T-cell (primary cell): Measurements from ENCODE around the gene DCN. TPM values are rescaled to one million over a fixed set of nuclear protein-coding genes. Genes with fewer than 3 reads are reported as not detected.

Source experiments
- ATAC-seq, 4 experiments: fragments of 200-7000 bp in 3 of 4; fragments of 150-1000 bp in 1 of 4; cut with Tn5 transposase; replicated peaks in 1 of 4; 1 replicate in 3 of 4; 2 replicates in 1 of 4; pipeline ENCODE4 v1.10.0; 2021; ENCODE audit warnings: moderate library complexity in 3 of 4, mild to moderate bottlenecking in 2 of 4, moderate number of reproducible peaks in 1 of 4
- CTCF ChIA-PET, 2 donors: fragments of 300-600 bp; sonication (Branson Sonifier 250); formaldehyde crosslinking; loops; one replicate each; lab custom pipeline; 2022; ENCODE audit warnings: antibody characterized with exemption in 2 of 2; lab: Charles Lee
- POLR2A ChIA-PET, 2 donors: fragments of 300-600 bp; sonication (Branson Sonifier 250); formaldehyde crosslinking; loops; one replicate each; lab custom pipeline; 2022; ENCODE audit warnings: antibody characterized with exemption in 2 of 2; lab: Charles Lee
- DNase-seq, 35 experiments: peaks; one replicate each; pipeline versions ENCODE4 v3.0.0 to v3.0.0-alpha.2; 2013 to 2023
- H3K27ac ChIP-seq: one replicate; pipeline ENCODE4 v1.5.1; 2013; ENCODE audit warnings: low read length
- H3K27me3 ChIP-seq, 2 experiments: replicated peaks in 1 of 2; 1 replicate in 1 of 2; 2 replicates in 1 of 2; pipeline versions ENCODE4 v1.6.1 to v1.7.0; 2013; ENCODE audit warnings: low read length in 1 of 2, mixed read lengths in 1 of 2; ENCODE audit not compliant: control insufficient read depth in 2 of 2, insufficient read depth in 2 of 2; ENCODE audit errors: extremely low read depth in 1 of 2
- H3K36me3 ChIP-seq, 2 donors: 1 replicate in 1 of 2; 2 replicates in 1 of 2; pipeline versions ENCODE4 v1.6.1 to v1.7.0; 2013; ENCODE audit warnings: low read length in 1 of 2; ENCODE audit not compliant: control insufficient read depth in 2 of 2, insufficient read depth in 1 of 2; ENCODE audit errors: extremely low read depth in 1 of 2
- H3K4me1 ChIP-seq, 2 experiments: 1 replicate in 1 of 2; 2 replicates in 1 of 2; pipeline versions ENCODE4 v1.6.1 to v1.7.0; 2013; ENCODE audit warnings: low read length in 2 of 2, mixed read lengths in 1 of 2; ENCODE audit not compliant: insufficient read depth in 2 of 2, control insufficient read depth in 1 of 2; ENCODE audit errors: extremely low read depth in 1 of 2
- H3K4me3 ChIP-seq, 2 donors: 1 replicate in 1 of 2; 2 replicates in 1 of 2; pipeline versions ENCODE4 v1.5.1 to v1.7.0; 2013; ENCODE audit warnings: mild to moderate bottlenecking in 2 of 2, low read length in 1 of 2, moderate library complexity in 1 of 2; ENCODE audit not compliant: control insufficient read depth in 1 of 2; ENCODE audit errors: extremely low read depth in 1 of 2
- H3K9me3 ChIP-seq: 2 replicates; pipeline ENCODE4 v1.7.0; 2013
- H3K27ac Mint-ChIP-seq, 2 donors: one replicate each; pipeline ENCODE4 v1.8.0; 2020 to 2021; ENCODE audit warnings: mild to moderate bottlenecking in 2 of 2, mixed read lengths in 2 of 2
- H3K27me3 Mint-ChIP-seq, 2 donors: one replicate each; pipeline ENCODE4 v1.8.0; 2021 to 2022; ENCODE audit warnings: mixed read lengths in 2 of 2
- H3K36me3 Mint-ChIP-seq: one replicate; pipeline ENCODE4 v1.8.0; 2021; ENCODE audit warnings: mixed read lengths
- H3K4me1 Mint-ChIP-seq, 3 donors: one replicate each; pipeline ENCODE4 v1.8.0; 2020 to 2022; ENCODE audit warnings: mixed read lengths in 3 of 3, mild to moderate bottlenecking in 1 of 3
- H3K4me3 Mint-ChIP-seq, 3 donors: one replicate each; pipeline ENCODE4 v1.8.0; 2020 to 2022; ENCODE audit warnings: mild to moderate bottlenecking in 3 of 3, mixed read lengths in 3 of 3, moderate library complexity in 3 of 3
- H3K9me3 Mint-ChIP-seq, 3 donors: one replicate each; pipeline ENCODE4 v1.8.0; 2020 to 2022; ENCODE audit warnings: mixed read lengths in 3 of 3
- WGBS: methylation state at CpG from one replicate; pipeline ENCODE4 v1.1.5; 2013; ENCODE audit warnings: missing lambda C conversion rate; ENCODE audit not compliant: insufficient coverage; 5-methylcytosine and 5-hydroxymethylcytosine counted together
- total RNA-seq, 35 experiments: library from RNA in 6 of 35; stranded (reverse) in 6 of 35; fragments of 120-200 nt in 1 of 35; gene quantifications; one replicate each; pipeline versions ENCODE4 v1.2.1 to v1.2.4 and lab custom pipeline; 2013 to 2026

The DCN gene
- total RNA-seq, 5 donors from 2014 or later (not counting 1 experiment from before 2014, with no cell fraction given): 3.4 to 6.9 (median 6.8) TPM; not detected in 2

DNA sequence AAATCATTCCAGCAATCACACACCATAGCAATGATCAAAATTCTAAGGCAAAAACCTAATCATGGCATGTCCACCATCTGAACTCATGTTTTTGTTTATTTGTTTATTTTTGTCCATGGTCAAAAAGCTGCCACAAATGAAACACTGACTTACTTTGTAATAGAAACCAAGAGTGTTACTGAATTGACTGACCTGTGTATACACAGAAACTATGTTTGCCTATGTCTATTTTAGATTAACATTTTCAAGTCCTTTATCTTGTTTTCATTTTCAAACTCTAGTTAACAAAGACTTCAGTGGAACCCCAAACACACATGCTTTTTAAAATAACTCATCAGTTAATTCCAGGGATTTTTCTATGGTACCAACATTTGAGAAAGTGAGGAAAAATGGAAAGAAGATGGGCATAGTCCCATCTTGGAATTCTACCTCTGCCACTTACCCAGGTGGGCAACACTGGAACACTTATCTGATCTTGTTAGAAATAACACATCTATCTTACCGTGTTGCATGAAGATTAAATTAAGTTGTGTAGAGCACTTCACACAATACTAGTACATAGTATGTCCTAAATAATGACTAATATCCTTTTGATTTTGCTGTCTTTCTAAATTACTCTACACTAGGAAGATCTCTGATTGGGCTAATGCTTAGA is 77.7 kb downstream of the DCN start:
- ATAC-seq (no peak), DNase-seq (no peak)
- H3K4me3 ChIP-seq: no peak overlapping the region
- H3K27ac ChIP-seq: no peak overlapping the region
- POLR2A ChIA-PET: no interaction called here
- Mint-ChIP-seq H3K27ac (no peak overlapping the region), H3K9me3 (no peaks in the 10 kb centered on the region), H3K27me3 (peaks cover 0 to 8% of the 10 kb centered on the region in 2 donors), H3K4me1 (no peaks in the 10 kb centered on the region), H3K4me3 (no peak overlapping the region), H3K36me3 (no peaks in the 10 kb centered on the region)
- H3K9me3 ChIP-seq: no peaks in the 10 kb centered on the region
- no CpG with 5 or more reads among the region's 1 CpG for WGBS
- no peaks in the 10 kb centered on the region for H3K36me3 ChIP-seq
- H3K4me1 ChIP-seq: no peaks in the 10 kb centered on the region
- no peaks in the 10 kb centered on the region for H3K27me3 ChIP-seq
- CTCF ChIA-PET: no interaction called here

DNA sequence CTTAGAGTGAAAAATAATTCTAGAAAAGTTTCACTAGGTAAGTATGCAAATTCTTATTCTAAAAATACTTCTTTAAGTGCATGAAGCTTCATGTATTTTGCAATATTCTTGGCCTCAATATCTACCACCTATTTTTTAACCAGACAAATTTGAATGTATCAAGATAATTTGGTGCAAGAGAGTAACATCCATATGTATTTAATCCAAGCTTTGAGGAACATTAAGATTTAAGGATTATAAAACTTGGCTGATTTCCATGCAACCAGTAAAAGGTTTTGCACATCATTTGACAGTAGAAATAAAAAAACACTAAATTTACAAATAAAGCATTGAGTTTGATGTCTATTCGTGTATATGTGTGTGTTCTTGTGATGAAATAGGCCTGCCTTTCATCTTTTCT is 79.0 kb downstream of the DCN start:
- Histone ChIP-seq H3K27me3 (no peaks in the 10 kb centered on the region), H3K4me1 (no peaks in the 10 kb centered on the region), H3K9me3 (no peaks in the 10 kb centered on the region), H3K4me3 (no peak overlapping the region), H3K27ac (no peak overlapping the region), H3K36me3 (no peaks in the 10 kb centered on the region)
- H3K27me3 Mint-ChIP-seq: peaks cover 0 to 5% of the 10 kb centered on the region in 2 donors
- ChIA-PET CTCF (no interaction called here), POLR2A (no interaction called here)
- no peaks in the 10 kb centered on the region for H3K9me3 Mint-ChIP-seq
- ATAC-seq (no peak), DNase-seq (no peak)
- no peaks in the 10 kb centered on the region for H3K36me3 Mint-ChIP-seq
- H3K27ac Mint-ChIP-seq: no peak overlapping the region
- H3K4me3 Mint-ChIP-seq: no peak overlapping the region
- no CpG with 5 or more reads among the region's 1 CpG for WGBS
- no peaks in the 10 kb centered on the region for H3K4me1 Mint-ChIP-seq

GRCh38 chr12:91103101-91103500 is 79.5 kb downstream of the DCN start:
- H3K36me3 ChIP-seq: no peaks in the 10 kb centered on the region
- Mint-ChIP-seq H3K9me3 (no peaks in the 10 kb centered on the region), H3K27me3 (peaks cover 0 to 5% of the 10 kb centered on the region in 2 donors), H3K27ac (no peak overlapping the region), H3K4me3 (no peak overlapping the region), H3K4me1 (no peaks in the 10 kb centered on the region), H3K36me3 (no peaks in the 10 kb centered on the region)
- H3K27ac ChIP-seq: no peak overlapping the region
- ChIA-PET POLR2A (no interaction called here), CTCF (no interaction called here)
- H3K4me3 ChIP-seq: no peak overlapping the region
- H3K4me1 ChIP-seq: no peaks in the 10 kb centered on the region
- no peaks in the 10 kb centered on the region for H3K9me3 ChIP-seq
- no peak for DNase-seq
- H3K27me3 ChIP-seq: no peaks in the 10 kb centered on the region
- no peak for ATAC-seq

GRCh38 chr12:91100906-91101305 is 81.7 kb downstream of the DCN start:
- H3K4me3 ChIP-seq: no peak overlapping the region
- no peaks in the 10 kb centered on the region for H3K36me3 ChIP-seq
- Mint-ChIP-seq H3K27ac (no peak overlapping the region), H3K36me3 (no peaks in the 10 kb centered on the region), H3K4me1 (no peaks in the 10 kb centered on the region), H3K9me3 (no peaks in the 10 kb centered on the region), H3K4me3 (no peak overlapping the region), H3K27me3 (peaks cover 0 to 5% of the 10 kb centered on the region in 2 donors)
- POLR2A ChIA-PET: no interaction called here
- H3K27ac ChIP-seq: no peak overlapping the region
- H3K27me3 ChIP-seq: no peaks in the 10 kb centered on the region
- WGBS: no CpG with 5 or more reads among the region's 2 CpGs
- DNase-seq: no peak
- H3K9me3 ChIP-seq: no peaks in the 10 kb centered on the region
- no peak for ATAC-seq
- CTCF ChIA-PET: interaction anchor here (0.6 kb wide), 2 partner anchors 11 to 156 kb away, joined by 3 read pairs; no protein-coding TSS in a partner anchor
- no peaks in the 10 kb centered on the region for H3K4me1 ChIP-seq

DNA sequence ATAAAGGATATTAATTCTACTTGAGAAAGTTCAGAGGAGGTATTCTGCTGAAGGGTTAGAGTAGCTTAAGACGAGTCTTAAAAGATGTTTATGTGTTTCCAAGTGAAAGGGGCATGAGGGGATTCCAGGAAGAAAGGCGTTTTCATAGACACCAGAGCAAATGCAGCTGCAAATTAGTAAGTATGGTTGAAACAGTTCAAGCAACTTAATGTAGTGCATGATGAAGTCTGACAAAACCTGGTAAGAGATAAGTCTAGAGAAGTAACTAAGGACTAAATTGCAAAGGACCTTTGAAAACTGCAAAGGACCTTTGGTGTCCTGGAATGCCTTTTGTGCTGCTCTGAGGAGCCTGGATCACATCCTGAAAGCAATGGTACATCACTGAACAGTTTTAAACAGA is 82.8 kb downstream of the DCN start:
- H3K27me3 Mint-ChIP-seq: peaks cover 0 to 3% of the 10 kb centered on the region in 2 donors
- H3K27ac ChIP-seq: no peak overlapping the region
- CTCF ChIA-PET: no interaction called here
- POLR2A ChIA-PET: interaction anchor here in 1 of 2 donors (0.6 kb wide), 1 partner anchor 130 kb away, joined by 3 read pairs; no protein-coding TSS in a partner anchor
- 50% methylated on average over 2 of the region's 2 CpGs for WGBS
- no peak overlapping the region for H3K27ac Mint-ChIP-seq
- H3K4me3 Mint-ChIP-seq: no peak overlapping the region
- H3K9me3 ChIP-seq: no peaks in the 10 kb centered on the region
- DNase-seq: no peak
- H3K4me1 Mint-ChIP-seq: no peaks in the 10 kb centered on the region
- H3K27me3 ChIP-seq: no peaks in the 10 kb centered on the region
- H3K36me3 Mint-ChIP-seq: no peaks in the 10 kb centered on the region
- no peaks in the 10 kb centered on the region for H3K9me3 Mint-ChIP-seq
- no peak overlapping the region for H3K4me3 ChIP-seq
- H3K36me3 ChIP-seq: no peaks in the 10 kb centered on the region
- ATAC-seq: no peak
- H3K4me1 ChIP-seq: no peaks in the 10 kb centered on the region

DNA sequence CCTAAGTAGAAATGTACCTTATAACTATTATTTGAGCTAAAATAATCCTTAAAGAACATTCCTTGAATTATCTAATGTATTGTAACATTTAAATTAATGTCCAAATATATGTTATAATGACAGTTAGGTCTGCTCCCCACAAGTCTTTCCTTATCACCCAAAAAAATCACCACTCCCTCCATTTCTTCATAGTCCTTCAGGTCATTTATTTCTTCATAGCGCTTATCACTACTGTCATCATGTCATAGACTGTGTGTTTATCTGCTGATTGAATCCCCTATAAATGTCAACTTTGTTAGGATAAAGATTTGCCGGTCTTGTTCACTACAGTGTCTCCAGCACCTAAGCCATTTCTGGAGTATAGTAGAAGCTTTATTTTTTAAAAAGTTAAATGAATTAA is 83.3 kb downstream of the DCN start:
- DNase-seq: no peak
- H3K27ac ChIP-seq: no peak overlapping the region
- no peaks in the 10 kb centered on the region for H3K36me3 Mint-ChIP-seq
- no peaks in the 10 kb centered on the region for H3K4me1 Mint-ChIP-seq
- H3K36me3 ChIP-seq: no peaks in the 10 kb centered on the region
- no peaks in the 10 kb centered on the region for H3K27me3 ChIP-seq
- CTCF ChIA-PET: no interaction called here
- ATAC-seq: no peak
- H3K9me3 ChIP-seq: no peaks in the 10 kb centered on the region
- H3K27me3 Mint-ChIP-seq: peaks cover 0 to 3% of the 10 kb centered on the region in 2 donors
- WGBS: no CpG with 5 or more reads among the region's 2 CpGs
- no peak overlapping the region for H3K4me3 Mint-ChIP-seq
- no peaks in the 10 kb centered on the region for H3K4me1 ChIP-seq
- H3K27ac Mint-ChIP-seq: no peak overlapping the region
- POLR2A ChIA-PET: no interaction called here
- no peak overlapping the region for H3K4me3 ChIP-seq
- no peaks in the 10 kb centered on the region for H3K9me3 Mint-ChIP-seq

DNA sequence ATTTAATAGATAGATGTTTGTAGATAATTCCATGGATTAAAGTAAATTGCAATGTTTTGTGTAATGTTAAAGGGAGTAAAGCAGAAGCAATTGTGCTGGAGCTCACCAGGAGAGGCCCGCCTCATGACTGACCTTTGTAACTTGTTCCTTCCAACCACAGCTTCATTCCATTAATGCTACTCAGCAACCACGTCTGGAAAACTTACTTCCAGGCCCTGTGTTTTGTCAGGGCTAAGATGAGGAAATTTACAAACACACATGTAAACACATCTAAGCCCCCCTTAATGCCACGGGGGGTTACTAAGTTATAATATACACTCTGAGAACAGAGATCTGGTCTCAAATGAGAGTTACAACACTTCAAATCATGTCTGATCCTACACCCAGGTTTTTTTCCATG is 83.7 kb downstream of the DCN start:
- no peaks in the 10 kb centered on the region for H3K27me3 ChIP-seq
- DNase-seq: no peak
- H3K36me3 ChIP-seq: no peaks in the 10 kb centered on the region
- H3K27ac ChIP-seq: no peak overlapping the region
- H3K4me3 ChIP-seq: no peak overlapping the region
- no CpG with 5 or more reads among the region's 3 CpGs for WGBS
- POLR2A ChIA-PET: no interaction called here
- no peaks in the 10 kb centered on the region for H3K9me3 ChIP-seq
- H3K4me1 ChIP-seq: no peaks in the 10 kb centered on the region
- H3K4me1 Mint-ChIP-seq: no peaks in the 10 kb centered on the region
- no peak overlapping the region for H3K27ac Mint-ChIP-seq
- H3K9me3 Mint-ChIP-seq: no peaks in the 10 kb centered on the region
- CTCF ChIA-PET: no interaction called here
- no peak overlapping the region for H3K4me3 Mint-ChIP-seq
- ATAC-seq: no peak
- H3K27me3 Mint-ChIP-seq: peaks cover 0 to 3% of the 10 kb centered on the region in 2 donors
- H3K36me3 Mint-ChIP-seq: no peaks in the 10 kb centered on the region
